SJCRH30 (cell line): ENCODE measurements around the gene UBA1. TPM values are rescaled to one million over a fixed set of nuclear protein-coding genes. Genes with fewer than 3 reads are reported as not detected.
A peak's percentile ranks its signal among the peaks of the same experiment; 100 is the strongest.

Experiments
- DNase-seq, 2 experiments: peaks; one replicate each; pipeline ENCODE4 v3.0.0-alpha.2; 2015 to 2020
- H3K27ac ChIP-seq: fragments of 250-450 bp; sonication (Bioruptor Pico); 2 replicates; pipeline ENCODE4 v1.5.1; 2020; ENCODE audit warnings: mild to moderate bottlenecking, moderate library complexity
- H3K27me3 ChIP-seq: fragments of 250-450 bp; sonication (Bioruptor Pico); 2 replicates; pipeline ENCODE4 v1.5.1; 2020; ENCODE audit warnings: mild to moderate bottlenecking, moderate library complexity
- H3K36me3 ChIP-seq: fragments of 250-450 bp; sonication (Bioruptor Pico); 2 replicates; pipeline ENCODE4 v1.5.1; 2020; ENCODE audit warnings: mild to moderate bottlenecking, moderate library complexity
- H3K4me1 ChIP-seq: fragments of 250-450 bp; sonication (Bioruptor Pico); 2 replicates; pipeline ENCODE4 v1.5.1; 2020; ENCODE audit warnings: mild to moderate bottlenecking, moderate library complexity
- H3K4me3 ChIP-seq: fragments of 250-450 bp; sonication (Bioruptor Pico); 2 replicates; pipeline ENCODE4 v1.5.1; 2020; ENCODE audit warnings: mild to moderate bottlenecking, moderate library complexity
- H3K9me3 ChIP-seq: fragments of 250-450 bp; sonication (Bioruptor Pico); replicated peaks from 2 replicates; pipeline ENCODE4 v1.5.1; 2020; ENCODE audit warnings: mild to moderate bottlenecking, moderate library complexity
- total RNA-seq: library from RNA; depleted of rRNA; stranded (reverse); fragments of >200 nt; shearing (Covaris generic); gene quantifications from 2 replicates; pipeline ENCODE4 v1.2.3, GENCODE V29; 2014

Gene UBA1
- total RNA-seq, 1 experiment from 2014 or later, result 158 TPM

DNA sequence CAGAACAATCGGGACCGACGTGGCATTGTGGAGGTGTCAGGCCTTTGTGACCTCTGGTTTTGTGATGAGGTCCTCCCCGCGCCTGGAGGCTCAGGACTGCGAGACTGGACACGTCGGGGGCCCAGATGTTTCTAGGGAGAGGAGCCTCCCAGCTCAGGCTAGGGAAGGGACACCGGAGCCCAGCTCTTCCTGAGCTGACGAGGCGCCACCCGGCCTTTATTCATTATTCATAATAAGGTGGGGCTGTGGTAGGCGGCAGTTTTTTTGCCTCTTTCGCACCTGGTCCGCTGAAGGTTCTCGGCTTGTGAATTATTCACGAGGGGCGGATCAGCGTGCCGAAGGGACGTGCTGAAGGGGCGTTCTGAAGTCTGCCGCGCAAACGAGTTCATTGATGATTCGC lies 2.3 kb upstream of the UBA1 start:
- peak; percentile 15 to 32 for DNase-seq
- no peaks in the 10 kb centered on the region for H3K36me3 ChIP-seq
- no peak overlapping the region; the same call in 1 of the 2 replicates for H3K27ac ChIP-seq

DNA sequence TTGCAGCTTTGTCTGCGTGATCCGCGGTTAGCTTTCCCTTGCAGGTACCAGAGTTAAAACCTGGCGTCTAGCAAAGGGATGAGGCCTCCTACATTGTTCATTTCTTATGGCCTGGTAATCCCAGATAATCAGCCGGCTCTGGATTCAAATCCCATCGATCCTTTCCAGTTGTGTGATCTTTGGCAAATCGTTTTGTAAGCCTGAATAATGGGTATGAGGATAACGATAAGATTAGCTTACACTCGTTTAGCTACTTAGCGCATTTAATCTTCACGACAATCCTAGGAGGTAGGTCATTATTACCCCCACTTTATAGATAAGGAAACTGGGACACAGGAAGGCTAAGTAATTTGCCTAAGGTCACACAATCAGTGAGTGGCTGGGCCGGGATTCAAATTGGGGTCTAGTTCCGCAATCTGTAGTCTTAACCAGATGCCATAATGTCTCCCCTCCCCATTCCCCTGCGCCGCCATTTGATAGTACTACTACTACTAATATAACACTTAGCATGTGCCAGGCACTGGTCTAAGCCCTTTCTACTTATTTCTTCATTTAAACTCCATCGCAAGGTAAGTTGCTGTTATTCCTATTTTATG lies 1.7 kb upstream of the UBA1 start:
- Histone ChIP-seq H3K9me3 (no peaks in the 10 kb centered on the region), H3K27ac (no peak overlapping the region), H3K27me3 (no peaks in the 10 kb centered on the region), H3K4me1 (no peaks in the 10 kb centered on the region; the same call in 1 of the 2 replicates), H3K4me3 (peak overlapping the region; percentile 60), H3K36me3 (no peaks in the 10 kb centered on the region)
- DNase-seq, result no peak

More for the DNA sequence above, 2.3 kb upstream of the UBA1 start:
- H3K27me3 ChIP-seq, result no peaks in the 10 kb centered on the region
- peak overlapping the region; percentile 60 for H3K4me3 ChIP-seq
- no peaks in the 10 kb centered on the region for H3K9me3 ChIP-seq
- H3K4me1 ChIP-seq, result no peaks in the 10 kb centered on the region; the same call in 1 of the 2 replicates

DNA sequence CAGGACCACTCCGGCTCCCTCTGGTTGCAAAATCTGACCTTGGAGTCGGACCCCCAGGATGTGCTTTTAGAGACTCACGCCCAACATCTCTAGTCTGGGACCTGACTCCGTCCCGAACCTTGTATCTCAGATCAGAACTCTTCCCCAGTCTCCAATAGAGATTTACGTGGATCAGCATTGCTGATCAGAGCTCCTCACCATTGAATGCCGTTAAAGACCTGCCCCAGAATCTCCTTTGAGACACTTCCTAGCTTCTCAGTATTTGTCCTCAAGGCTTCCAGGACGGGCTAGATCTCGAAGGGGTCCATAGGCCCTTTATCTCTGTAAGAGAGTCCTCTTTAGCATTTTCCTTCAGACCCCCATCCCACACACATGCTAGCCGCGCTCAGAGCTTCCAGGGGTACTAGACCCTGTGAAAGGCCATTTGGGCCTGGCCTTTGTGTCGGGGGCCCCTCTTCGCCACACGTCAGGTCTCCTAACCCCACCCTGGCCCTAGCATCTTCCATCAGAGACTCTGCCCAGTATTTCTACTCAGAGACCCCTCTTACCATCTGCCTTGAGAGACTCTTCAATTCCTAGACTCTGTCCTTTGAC lies 662 bp downstream of the UBA1 start:
- Histone ChIP-seq H3K4me1 (no peaks in the 10 kb centered on the region; the same call in 1 of the 2 replicates), H3K27ac (peak overlapping the region; percentile 91)
- no peak for DNase-seq

DNA sequence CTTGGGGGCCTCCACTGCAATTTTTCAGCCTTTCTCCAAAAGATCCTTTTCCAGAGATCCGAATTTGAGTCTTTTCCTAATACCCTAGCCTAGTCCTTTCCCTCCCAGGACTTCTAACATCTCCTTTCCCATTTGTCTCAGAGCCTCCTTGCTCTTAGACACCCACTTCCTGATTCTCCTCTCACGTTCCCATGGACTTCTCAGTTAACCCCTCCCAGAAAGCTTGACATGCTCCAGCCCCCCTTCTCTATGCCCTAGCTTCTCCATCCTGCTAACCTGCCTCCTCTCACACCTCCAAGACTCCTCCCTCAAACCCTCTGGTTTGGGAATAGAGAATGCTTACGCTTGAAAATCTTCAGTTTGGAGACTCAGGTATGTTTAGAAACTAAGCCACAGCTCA lies 2.5 kb downstream of the UBA1 start:
- peaks cover 10% of the 10 kb centered on the region for H3K36me3 ChIP-seq

More for the DNA sequence above, 662 bp downstream of the UBA1 start:
- no peaks in the 10 kb centered on the region for H3K9me3 ChIP-seq
- peaks cover 4% of the 10 kb centered on the region; the same call in 1 of the 2 replicates for H3K36me3 ChIP-seq
- peak overlapping the region; percentile 94 for H3K4me3 ChIP-seq
- H3K27me3 ChIP-seq, result no peaks in the 10 kb centered on the region

DNA sequence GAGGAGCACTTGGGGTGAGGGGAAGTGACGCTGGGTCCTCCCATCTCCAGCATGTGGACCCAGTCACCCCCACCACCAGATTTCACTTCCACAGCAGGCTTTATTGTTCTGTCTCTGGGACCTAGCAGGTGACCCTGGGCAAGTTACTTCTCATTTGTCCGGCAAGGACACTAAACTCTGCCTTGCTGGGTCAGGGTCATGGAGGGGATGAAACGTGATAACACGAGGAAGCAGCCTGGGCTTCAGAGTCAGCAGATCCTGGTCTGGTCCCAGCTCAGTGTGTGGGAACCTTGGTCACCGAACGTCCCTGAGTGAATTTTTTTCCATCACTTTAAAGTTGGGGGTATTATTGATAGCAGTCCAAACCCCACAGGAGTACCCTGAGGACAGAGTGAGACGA lies 3.9 kb downstream of the UBA1 start:
- DNase-seq, result no peak
- H3K36me3 ChIP-seq, result peaks cover 11% of the 10 kb centered on the region
- no peak overlapping the region for H3K4me3 ChIP-seq
- H3K27me3 ChIP-seq, result no peaks in the 10 kb centered on the region
- no peaks in the 10 kb centered on the region; the same call in 1 of the 2 replicates for H3K4me1 ChIP-seq
- H3K27ac ChIP-seq, result no peak overlapping the region
- H3K9me3 ChIP-seq, result no peaks in the 10 kb centered on the region

More for the DNA sequence above, 2.5 kb downstream of the UBA1 start:
- Histone ChIP-seq H3K4me3 (no peak overlapping the region), H3K4me1 (no peaks in the 10 kb centered on the region; the same call in 1 of the 2 replicates), H3K9me3 (no peaks in the 10 kb centered on the region), H3K27ac (no peak overlapping the region), H3K27me3 (no peaks in the 10 kb centered on the region)
- DNase-seq, result no peak

DNA sequence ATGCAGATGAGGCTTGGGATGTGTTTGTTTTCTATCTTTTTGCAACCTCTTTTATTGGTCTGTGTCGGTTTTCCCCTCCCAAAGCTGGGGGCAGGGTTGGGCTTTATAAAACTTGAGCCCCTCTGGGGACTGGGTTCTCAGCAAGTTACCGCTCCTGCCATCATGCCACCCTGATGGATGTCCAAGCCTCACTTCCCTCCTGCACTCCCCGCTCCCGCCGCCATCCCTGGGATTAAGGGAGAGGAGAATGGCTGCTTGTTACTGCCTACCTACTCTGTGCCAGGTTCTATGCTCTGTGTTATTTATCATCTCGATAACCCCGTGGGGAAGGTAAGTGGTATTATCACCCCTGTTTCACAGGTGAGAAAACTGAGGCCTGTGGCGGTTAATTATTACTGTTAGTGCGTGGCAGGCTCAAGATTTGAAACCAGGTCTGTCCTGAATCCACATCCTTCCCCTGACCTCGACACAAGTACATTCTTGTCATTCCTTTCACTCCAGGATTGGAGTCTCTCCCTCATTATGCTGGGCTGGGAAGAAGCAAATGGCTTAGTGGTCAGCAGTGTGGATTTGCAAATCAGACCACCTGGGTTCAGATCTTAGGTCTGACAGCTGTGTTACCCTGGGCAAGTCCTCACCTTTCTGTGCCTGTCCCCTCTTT lies 4.5 kb downstream of the UBA1 start:
- DNase-seq, result no peak
- peaks cover 11% of the 10 kb centered on the region for H3K36me3 ChIP-seq
- no peak overlapping the region for H3K27ac ChIP-seq
- H3K9me3 ChIP-seq, result no peaks in the 10 kb centered on the region
- H3K27me3 ChIP-seq, result no peaks in the 10 kb centered on the region
- H3K4me1 ChIP-seq, result no peaks in the 10 kb centered on the region; the same call in 1 of the 2 replicates
- H3K4me3 ChIP-seq, result no peak overlapping the region

DNA sequence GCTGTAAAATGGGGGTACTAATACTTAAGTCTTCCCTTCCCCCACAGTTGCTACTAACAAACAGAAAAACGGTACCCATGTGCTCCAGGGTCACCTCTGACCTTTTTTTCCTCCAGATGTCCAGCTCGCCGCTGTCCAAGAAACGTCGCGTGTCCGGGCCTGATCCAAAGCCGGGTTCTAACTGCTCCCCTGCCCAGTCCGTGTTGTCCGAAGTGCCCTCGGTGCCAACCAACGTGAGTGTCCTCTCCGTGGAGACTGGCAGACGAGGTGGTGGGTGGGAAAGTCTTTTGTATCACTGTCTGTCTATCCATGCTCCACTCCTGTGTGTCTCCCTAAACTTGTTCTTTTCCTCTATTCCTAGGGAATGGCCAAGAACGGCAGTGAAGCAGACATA lies 5.1 kb downstream of the UBA1 start:
- H3K4me1 ChIP-seq, result no peaks in the 10 kb centered on the region; the same call in 1 of the 2 replicates
- no peak overlapping the region for H3K27ac ChIP-seq
- DNase-seq, result no peak
- H3K9me3 ChIP-seq, result no peaks in the 10 kb centered on the region
- no peak overlapping the region for H3K4me3 ChIP-seq
- H3K36me3 ChIP-seq, result peaks cover 11% of the 10 kb centered on the region
- no peaks in the 10 kb centered on the region for H3K27me3 ChIP-seq

DNA sequence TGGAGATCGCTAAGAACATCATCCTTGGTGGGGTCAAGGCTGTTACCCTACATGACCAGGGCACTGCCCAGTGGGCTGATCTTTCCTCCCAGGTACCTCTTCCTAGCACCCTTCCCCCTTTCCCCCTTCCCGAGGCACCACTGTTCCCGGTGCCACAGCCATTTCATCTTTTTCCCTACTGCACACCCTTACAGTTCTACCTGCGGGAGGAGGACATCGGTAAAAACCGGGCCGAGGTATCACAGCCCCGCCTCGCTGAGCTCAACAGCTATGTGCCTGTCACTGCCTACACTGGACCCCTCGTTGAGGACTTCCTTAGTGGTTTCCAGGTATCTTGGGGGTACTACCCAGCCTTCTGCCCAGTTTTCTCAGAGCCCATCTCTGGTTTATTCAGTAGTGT lies 5.7 kb downstream of the UBA1 start:
- no peaks in the 10 kb centered on the region; the same call in 1 of the 2 replicates for H3K4me1 ChIP-seq
- no peak overlapping the region for H3K27ac ChIP-seq
- no peak for DNase-seq
- H3K27me3 ChIP-seq, result no peaks in the 10 kb centered on the region
- no peak overlapping the region for H3K4me3 ChIP-seq
- H3K9me3 ChIP-seq, result no peaks in the 10 kb centered on the region
- peaks cover 11% of the 10 kb centered on the region for H3K36me3 ChIP-seq

DNA sequence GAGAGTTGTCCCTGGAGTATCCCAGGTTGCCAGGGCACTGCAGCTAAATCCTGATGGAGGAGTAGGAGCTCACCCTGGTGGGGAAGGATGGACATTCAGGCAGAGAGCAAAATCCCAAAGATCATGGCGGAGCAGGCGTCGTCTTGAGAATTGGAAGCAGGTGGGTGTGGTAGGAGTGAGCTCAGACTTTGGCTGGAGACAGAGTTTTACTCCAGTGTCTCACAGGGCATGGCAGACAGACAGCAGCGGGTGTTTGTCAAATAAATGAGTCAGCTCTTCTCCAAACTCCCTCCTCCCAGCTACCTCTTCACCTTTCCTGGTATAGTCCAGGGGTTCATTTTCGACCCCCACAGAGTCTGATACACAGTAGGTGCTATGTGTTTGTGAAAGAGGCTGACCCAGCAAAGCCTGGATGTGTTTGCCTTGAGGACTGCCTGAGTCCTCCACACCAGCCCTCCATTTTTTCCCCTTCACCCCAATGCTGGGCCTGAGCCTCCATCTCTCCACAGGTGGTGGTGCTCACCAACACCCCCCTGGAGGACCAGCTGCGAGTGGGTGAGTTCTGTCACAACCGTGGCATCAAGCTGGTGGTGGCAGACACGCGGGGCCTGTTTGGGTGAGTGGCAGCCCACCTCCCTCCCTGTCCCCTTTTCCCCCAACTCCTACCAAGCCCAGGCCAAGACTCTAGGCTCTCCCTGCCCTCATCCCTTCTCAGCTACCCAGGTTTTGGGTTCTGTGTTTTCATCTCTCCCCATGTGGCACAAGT lies 6.9 kb downstream of the UBA1 start:
- Histone ChIP-seq H3K9me3 (no peaks in the 10 kb centered on the region), H3K27ac (peak overlapping the region; percentile 54), H3K4me1 (no peaks in the 10 kb centered on the region; the same call in 1 of the 2 replicates), H3K4me3 (no peak overlapping the region), H3K36me3 (peaks cover 11% of the 10 kb centered on the region), H3K27me3 (no peaks in the 10 kb centered on the region)
- peak; percentile 53 to 62 for DNase-seq

DNA sequence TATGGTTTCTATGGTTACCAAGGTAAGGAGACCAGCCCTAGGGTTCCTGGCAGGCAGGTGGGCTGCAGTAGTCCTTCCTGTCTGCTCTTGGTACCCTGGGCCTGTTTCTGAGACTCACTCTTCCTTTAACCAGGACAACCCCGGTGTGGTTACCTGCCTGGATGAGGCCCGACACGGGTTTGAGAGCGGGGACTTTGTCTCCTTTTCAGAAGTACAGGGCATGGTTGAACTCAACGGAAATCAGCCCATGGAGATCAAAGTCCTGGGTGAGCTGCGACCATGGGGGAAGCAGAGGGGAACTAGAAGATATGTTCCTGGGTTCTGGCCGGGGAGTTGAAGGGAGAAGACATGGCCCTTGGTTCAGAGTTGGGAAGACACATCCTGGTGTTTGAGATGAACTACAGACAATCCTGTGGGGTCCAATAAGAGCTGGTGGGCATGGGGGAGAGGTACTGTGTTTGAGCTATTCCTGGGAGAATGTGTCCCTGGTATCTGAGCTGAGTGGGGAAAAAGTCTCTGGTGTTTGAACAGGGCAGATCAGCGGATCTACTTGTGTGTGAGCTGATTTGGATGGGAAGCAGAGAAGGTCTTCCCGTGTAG lies 7.8 kb downstream of the UBA1 start:
- Histone ChIP-seq H3K4me3 (no peak overlapping the region), H3K27ac (no peak overlapping the region), H3K4me1 (no peaks in the 10 kb centered on the region), H3K36me3 (peaks cover 11% of the 10 kb centered on the region), H3K9me3 (no peaks in the 10 kb centered on the region), H3K27me3 (no peaks in the 10 kb centered on the region)
- no peak for DNase-seq

DNA sequence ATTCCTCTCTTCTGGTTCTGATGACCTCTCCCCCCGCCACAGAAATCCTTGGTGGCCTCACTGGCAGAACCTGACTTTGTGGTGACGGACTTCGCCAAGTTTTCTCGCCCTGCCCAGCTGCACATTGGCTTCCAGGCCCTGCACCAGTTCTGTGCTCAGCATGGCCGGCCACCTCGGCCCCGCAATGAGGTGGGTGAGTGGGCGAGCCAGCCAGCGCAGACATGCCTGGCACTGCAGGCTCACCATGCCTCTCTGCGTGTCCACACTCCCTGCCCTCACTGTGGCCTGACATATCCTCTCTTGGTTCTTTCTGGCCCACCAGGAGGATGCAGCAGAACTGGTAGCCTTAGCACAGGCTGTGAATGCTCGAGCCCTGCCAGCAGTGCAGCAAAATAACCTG lies 8.7 kb downstream of the UBA1 start:
- H3K36me3 ChIP-seq, result peaks cover 11% of the 10 kb centered on the region
- H3K4me1 ChIP-seq, result no peaks in the 10 kb centered on the region
- no peaks in the 10 kb centered on the region for H3K9me3 ChIP-seq
- H3K27me3 ChIP-seq, result no peaks in the 10 kb centered on the region
- DNase-seq, result no peak
- H3K4me3 ChIP-seq, result no peak overlapping the region
- no peak overlapping the region for H3K27ac ChIP-seq

DNA sequence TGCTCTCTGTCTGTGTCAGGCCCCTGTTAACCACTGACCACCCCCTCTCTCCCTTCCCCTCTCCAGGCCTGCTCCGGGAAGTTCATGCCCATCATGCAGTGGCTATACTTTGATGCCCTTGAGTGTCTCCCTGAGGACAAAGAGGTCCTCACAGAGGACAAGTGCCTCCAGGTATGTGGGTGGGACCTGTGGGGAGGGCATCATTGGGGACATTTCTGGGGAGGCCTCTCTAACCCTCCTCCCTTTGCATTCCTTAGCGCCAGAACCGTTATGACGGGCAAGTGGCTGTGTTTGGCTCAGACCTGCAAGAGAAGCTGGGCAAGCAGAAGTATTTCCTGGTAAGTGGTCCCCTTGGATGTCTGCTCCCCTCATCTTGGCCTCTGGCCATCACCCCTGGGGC lies 9.2 kb downstream of the UBA1 start:
- no peaks in the 10 kb centered on the region for H3K4me1 ChIP-seq
- peaks cover 14% of the 10 kb centered on the region for H3K36me3 ChIP-seq
- H3K27me3 ChIP-seq, result no peaks in the 10 kb centered on the region
- no peak overlapping the region for H3K27ac ChIP-seq
- no peak for DNase-seq
- no peak overlapping the region for H3K4me3 ChIP-seq
- H3K9me3 ChIP-seq, result no peaks in the 10 kb centered on the region

DNA sequence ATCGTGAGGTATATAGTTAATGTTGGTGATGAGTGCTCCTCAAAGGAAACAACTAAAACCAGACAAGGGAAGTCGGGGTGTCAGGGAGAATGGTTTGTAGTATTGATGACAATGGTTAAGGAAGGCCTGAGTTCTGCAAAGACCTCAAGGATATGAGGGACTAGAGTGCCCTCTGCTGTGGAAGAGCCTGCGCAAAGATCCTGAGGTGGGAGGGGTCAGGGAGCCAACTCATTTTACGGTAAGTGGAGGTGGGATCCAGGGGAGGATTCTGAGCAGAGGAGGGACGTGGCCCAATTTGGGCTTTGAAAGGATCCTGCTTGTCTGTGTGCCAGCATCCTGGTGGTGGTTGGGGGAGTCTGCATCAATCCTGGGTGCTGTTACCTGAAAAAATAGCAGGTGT lies 11.3 kb downstream of the UBA1 start:
- H3K36me3 ChIP-seq, result peaks cover 11% of the 10 kb centered on the region

DNA sequence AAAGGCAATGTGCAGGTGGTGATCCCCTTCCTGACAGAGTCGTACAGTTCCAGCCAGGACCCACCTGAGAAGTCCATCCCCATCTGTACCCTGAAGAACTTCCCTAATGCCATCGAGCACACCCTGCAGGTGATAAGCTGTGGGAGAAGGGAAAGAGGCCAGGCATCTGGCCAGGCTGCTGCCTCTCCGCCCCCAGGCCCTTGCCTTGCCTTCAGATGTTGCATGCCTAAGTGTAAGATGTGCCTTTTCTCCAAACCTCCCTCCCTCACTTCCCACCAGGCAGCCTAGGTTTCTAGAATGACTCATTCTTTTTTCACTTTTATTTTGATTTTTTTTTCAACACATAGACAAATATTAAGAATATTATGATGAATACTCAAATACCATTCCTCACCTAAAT lies 12.7 kb downstream of the UBA1 start:
- no peaks in the 10 kb centered on the region for H3K9me3 ChIP-seq
- H3K4me3 ChIP-seq, result no peak overlapping the region
- no peak for DNase-seq
- H3K4me1 ChIP-seq, result no peaks in the 10 kb centered on the region
- H3K27me3 ChIP-seq, result no peaks in the 10 kb centered on the region
- H3K36me3 ChIP-seq, result peaks cover 4% of the 10 kb centered on the region; the same call in 1 of the 2 replicates
- no peak overlapping the region for H3K27ac ChIP-seq

More for the DNA sequence above, 11.3 kb downstream of the UBA1 start:
- Histone ChIP-seq H3K4me1 (no peaks in the 10 kb centered on the region), H3K27me3 (no peaks in the 10 kb centered on the region), H3K4me3 (no peak overlapping the region), H3K9me3 (no peaks in the 10 kb centered on the region), H3K27ac (no peak overlapping the region)
- no peak for DNase-seq
